ES-I3 (cell line): ENCODE results near the gene BTD.

Experiments
- H3K36me3 ChIP-seq: 2 replicates; pipeline ENCODE4 v1.6.1; 2013; ENCODE audit warnings: mild to moderate bottlenecking, low read length, control low read depth, moderate library complexity; ENCODE audit not compliant: insufficient read depth
- H3K4me1 ChIP-seq: 2 replicates; pipeline ENCODE4 v1.6.1; 2013; ENCODE audit warnings: mild to moderate bottlenecking, control low read depth, low read length; ENCODE audit not compliant: insufficient read depth
- H3K9ac ChIP-seq: 2 replicates; pipeline ENCODE4 v1.6.1; 2013; ENCODE audit warnings: low read depth, mild to moderate bottlenecking, low read length, moderate library complexity
- H3K9me3 ChIP-seq: 2 replicates; pipeline ENCODE4 v1.6.1; 2013; ENCODE audit warnings: mild to moderate bottlenecking, low read length, moderate library complexity; ENCODE audit not compliant: control insufficient read depth, insufficient read depth

BTD gene

DNA sequence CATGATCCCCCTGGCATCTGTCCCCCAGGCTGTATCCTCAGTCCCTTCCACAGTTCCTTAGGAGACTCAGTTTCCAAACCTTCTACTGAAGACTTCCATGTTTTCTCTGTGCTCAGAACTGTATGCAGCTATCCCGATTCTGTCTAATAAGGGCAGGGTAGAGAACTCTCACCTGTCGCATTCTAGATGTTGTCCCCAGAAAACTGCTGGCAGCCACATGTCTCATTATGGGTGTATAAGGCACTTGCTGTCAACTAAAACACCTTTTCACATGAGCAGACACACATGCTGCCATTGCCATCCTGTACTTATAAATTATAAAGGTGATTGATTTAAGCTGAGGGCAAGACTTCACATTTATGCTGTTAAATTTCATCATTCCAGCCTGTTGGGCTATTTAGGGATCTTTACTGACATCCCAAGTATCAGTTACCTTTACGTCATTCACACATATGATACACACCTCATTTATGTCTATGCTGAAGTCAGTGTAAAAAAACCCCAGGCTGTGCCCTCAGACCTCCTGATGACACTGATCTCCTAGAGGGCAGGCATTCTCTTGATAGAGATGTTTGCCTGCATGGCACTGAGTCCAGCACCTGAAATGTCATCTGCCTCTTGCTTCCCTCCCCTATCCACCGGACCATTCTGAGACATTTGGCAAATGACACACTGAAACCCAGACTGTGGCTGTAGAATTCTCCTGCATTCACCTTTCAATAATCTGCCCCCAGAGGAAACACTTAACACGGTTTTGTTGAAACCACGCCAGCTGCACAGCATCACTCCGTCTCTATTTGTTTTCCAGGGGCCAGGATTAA lies 35.8 kb downstream of the BTD start:
- no peak overlapping the region for H3K9ac ChIP-seq

GRCh38 chr3:15638193-15638890 lies 36.8 kb downstream of the BTD start:
- Histone ChIP-seq H3K9ac (no peak overlapping the region), H3K4me1 (peaks cover 19% of the 10 kb centered on the region), H3K36me3 (no peaks in the 10 kb centered on the region), H3K9me3 (no peaks in the 10 kb centered on the region)

More for the DNA sequence above, 35.8 kb downstream of the BTD start:
- Histone ChIP-seq H3K9me3 (no peaks in the 10 kb centered on the region), H3K4me1 (peaks cover 28% of the 10 kb centered on the region), H3K36me3 (no peaks in the 10 kb centered on the region)

GRCh38 chr3:15638891-15639262 lies 37.3 kb downstream of the BTD start:
- Histone ChIP-seq H3K36me3 (no peaks in the 10 kb centered on the region), H3K9ac (no peak overlapping the region), H3K9me3 (no peaks in the 10 kb centered on the region), H3K4me1 (peaks cover 14% of the 10 kb centered on the region)

- no peaks in the 10 kb centered on the region for H3K36me3 ChIP-seq
- H3K9ac ChIP-seq: no peak overlapping the region
- peaks cover 16% of the 10 kb centered on the region for H3K4me1 ChIP-seq
- H3K9me3 ChIP-seq: no peaks in the 10 kb centered on the region; the same call in 1 of the 2 replicates
Observed at GRCh38 chr3:15645246-15645645, 43.7 kb downstream of the BTD start.

DNA sequence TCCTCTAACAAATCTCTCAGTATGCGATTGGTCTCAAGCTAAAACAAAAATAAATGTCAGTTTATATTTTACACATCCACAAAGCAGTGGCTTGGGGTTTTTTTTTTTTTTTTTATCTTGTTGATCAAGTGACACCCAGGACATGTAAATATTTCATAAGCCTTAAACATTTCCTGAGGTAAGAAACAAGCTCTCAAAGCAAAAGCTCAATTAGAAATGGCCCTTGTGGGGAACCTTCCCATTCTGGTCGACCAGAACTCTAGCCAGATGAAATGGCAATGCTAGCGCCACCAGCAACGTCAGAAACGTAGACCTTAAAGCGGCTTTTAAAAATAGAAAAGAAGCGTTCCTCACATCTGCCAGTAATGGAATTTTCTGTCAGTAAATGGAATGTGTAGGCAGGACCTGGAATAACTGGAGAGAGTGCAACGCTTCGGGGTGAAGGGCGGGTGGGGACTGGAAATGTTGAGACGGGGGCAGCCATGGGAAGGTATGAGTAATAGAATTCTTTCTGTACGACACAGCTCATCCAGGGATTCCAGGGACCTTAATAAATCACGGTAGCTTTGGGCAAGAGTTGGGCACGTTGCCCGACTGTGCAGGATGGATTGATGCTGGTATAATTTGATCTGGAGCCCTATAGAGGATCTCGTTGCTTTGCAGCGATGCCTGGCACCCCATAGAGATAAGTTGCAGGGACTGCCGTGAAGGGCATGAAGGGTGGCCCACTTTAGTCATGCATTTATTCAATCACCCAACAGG lies 44.4 kb downstream of the BTD start:
- peaks cover 16% of the 10 kb centered on the region for H3K4me1 ChIP-seq
- no peak overlapping the region for H3K9ac ChIP-seq
- H3K9me3 ChIP-seq: no peaks in the 10 kb centered on the region; the same call in 1 of the 2 replicates
- no peaks in the 10 kb centered on the region for H3K36me3 ChIP-seq

GRCh38 chr3:15646851-15647511 lies 45.4 kb downstream of the BTD start:
- H3K36me3 ChIP-seq: no peaks in the 10 kb centered on the region
- no peak overlapping the region for H3K9ac ChIP-seq
- H3K9me3 ChIP-seq: no peaks in the 10 kb centered on the region; the same call in 1 of the 2 replicates
- peaks cover 16% of the 10 kb centered on the region for H3K4me1 ChIP-seq

GRCh38 chr3:15647611-15648167 lies 46.1 kb downstream of the BTD start:
- peaks cover 16% of the 10 kb centered on the region for H3K4me1 ChIP-seq
- H3K9ac ChIP-seq: no peak overlapping the region
- H3K9me3 ChIP-seq: no peaks in the 10 kb centered on the region; the same call in 1 of the 2 replicates
- no peaks in the 10 kb centered on the region for H3K36me3 ChIP-seq

DNA sequence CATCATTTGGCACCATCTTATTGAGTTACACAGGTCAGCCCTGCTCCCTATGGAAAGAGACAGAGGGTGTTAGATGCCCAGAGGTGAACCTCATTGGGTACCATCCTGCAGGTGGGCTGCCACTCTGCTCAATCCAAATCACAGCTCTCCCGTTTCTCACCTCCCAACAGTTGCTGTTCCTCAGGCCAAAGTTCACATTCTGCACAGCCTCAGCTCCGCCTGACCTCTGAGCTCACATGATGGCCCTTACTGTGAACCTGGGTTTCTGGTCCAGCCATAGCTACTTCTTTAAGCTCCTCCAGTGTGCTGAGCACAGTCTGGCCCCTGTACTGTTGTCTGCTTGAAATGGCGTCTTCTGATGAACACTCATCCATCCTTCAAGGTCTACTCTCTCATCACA lies 47.8 kb downstream of the BTD start:
- Histone ChIP-seq H3K9ac (no peak overlapping the region), H3K4me1 (peaks cover 16% of the 10 kb centered on the region), H3K36me3 (no peaks in the 10 kb centered on the region), H3K9me3 (no peaks in the 10 kb centered on the region; the same call in 1 of the 2 replicates)

DNA sequence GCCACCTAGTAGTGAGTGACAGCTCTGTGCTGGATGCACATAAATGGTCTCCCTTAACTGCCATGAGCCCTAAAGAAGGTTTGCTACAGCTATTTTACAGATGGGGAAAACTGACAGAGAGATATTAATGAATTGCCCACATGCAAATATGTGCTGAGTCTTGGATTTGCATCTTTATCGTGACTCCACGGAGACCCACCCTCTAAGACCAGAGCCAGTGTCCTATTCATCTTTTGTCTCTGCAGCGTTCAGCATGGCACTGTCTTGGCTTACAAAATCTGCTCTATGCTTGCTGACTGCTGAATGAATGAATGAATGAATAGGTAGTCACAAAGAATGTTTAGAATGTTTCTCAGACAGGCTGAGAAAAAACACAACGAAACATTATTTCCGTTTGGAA lies 48.3 kb downstream of the BTD start:
- Histone ChIP-seq H3K4me1 (peaks cover 16% of the 10 kb centered on the region), H3K9me3 (no peaks in the 10 kb centered on the region; the same call in 1 of the 2 replicates), H3K9ac (no peak overlapping the region), H3K36me3 (no peaks in the 10 kb centered on the region)

- Histone ChIP-seq H3K4me1 (peaks cover 12% of the 10 kb centered on the region), H3K36me3 (no peaks in the 10 kb centered on the region), H3K9ac (no peak overlapping the region), H3K9me3 (peaks cover 12% of the 10 kb centered on the region)
Observed at GRCh38 chr3:15651396-15651795, 49.9 kb downstream of the BTD start.

DNA sequence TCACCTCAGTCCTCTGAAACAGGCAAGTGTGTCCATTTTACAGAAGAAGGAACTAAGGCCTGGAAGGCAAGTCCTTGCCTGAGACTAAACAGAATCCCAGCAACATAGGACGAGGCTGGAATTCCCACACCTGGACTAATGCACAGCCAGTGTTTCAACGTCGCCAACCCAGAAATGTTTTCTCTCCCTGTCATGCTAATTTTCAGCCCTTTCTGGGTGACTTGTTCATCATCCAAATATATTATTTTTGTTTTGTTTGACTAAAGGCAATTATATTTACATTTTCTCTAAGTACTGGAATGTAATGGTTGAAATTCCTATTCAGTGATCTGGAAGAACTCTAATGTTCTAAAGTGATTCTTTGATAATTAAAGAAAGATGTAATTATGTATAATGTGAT lies 51.8 kb downstream of the BTD start:
- H3K9ac ChIP-seq: no peak overlapping the region
- H3K9me3 ChIP-seq: peaks cover 19% of the 10 kb centered on the region
- H3K4me1 ChIP-seq: no peaks in the 10 kb centered on the region
- H3K36me3 ChIP-seq: no peaks in the 10 kb centered on the region

DNA sequence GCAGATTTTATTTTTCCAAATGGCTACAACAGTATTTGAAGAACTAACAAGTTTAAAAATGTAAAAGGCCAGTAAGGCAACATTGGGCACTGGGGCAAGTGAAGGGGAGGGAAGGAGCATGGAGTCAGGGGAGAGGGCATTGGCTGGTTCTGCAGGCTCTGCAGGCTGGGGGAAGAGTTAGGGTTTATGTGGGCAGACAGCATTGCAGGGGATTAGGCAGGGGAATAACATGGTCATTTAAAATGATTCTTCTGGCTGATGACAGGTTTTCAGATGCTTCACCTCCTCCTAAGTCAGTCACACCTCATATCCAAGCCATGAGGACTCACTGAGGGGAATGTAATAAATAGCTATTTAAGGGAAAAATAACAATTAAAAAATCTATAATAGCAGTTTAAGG lies 52.6 kb downstream of the BTD start:
- H3K9me3 ChIP-seq: peaks cover 19% of the 10 kb centered on the region
- no peak overlapping the region for H3K9ac ChIP-seq
- no peaks in the 10 kb centered on the region for H3K4me1 ChIP-seq
- no peaks in the 10 kb centered on the region for H3K36me3 ChIP-seq

DNA sequence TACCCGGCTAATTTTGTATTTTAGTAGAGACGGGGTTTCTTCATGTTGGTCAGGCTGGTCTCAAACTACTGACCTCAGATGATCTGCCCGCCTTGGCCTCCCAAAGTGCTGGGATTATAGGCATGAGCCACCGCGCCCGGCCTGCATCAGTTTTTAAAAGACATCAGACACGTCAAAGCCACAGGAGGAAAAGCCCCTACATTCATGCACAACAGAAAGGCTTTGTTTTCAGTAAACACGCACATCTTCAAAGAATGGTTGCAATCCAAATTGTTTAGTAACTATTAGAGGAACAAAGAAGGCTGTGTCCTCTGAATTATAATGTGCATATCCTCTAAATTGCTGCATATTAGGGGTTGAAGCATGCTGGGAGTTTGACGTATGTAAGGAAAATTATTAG lies 53.3 kb downstream of the BTD start:
- peaks cover 19% of the 10 kb centered on the region for H3K9me3 ChIP-seq
- H3K4me1 ChIP-seq: no peaks in the 10 kb centered on the region
- no peak overlapping the region for H3K9ac ChIP-seq

DNA sequence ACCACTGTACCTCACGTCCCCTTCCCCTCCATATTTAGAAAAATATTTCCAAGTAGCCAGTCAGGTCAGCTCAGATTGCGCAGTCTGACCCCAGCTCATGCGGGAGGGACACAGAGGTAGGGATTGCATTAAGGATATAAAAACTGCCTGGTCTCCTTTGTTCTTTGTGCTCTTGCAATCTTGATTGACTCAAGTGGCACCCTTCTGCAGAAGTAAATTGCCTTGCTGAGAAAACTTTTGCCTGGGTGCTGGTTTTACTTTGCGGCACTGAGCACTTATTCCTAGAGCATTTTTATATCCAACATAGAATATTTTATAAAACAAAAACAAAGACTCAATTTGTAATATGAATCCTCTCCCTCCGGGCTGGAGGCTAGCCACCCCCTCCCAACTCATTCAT lies 54.8 kb downstream of the BTD start:
- Histone ChIP-seq H3K9ac (no peak overlapping the region), H3K4me1 (no peaks in the 10 kb centered on the region), H3K9me3 (peaks cover 19% of the 10 kb centered on the region), H3K36me3 (no peaks in the 10 kb centered on the region)

More for the DNA sequence above, 53.3 kb downstream of the BTD start:
- H3K36me3 ChIP-seq: no peaks in the 10 kb centered on the region
